Neuron (in vitro differentiated cells): ENCODE results near the gene ACO2.

Source experiments
- H2AFZ ChIP-seq: one replicate; pipeline ENCODE4 v1.6.1; 2013; ENCODE audit warnings: low read depth, mild to moderate bottlenecking, inconsistent platforms, low read length, moderate library complexity
- H3K27me3 ChIP-seq: one replicate; pipeline ENCODE4 v1.6.1; 2013; ENCODE audit warnings: low read length; ENCODE audit not compliant: insufficient read depth
- H3K36me3 ChIP-seq: one replicate; pipeline ENCODE4 v1.6.1; 2013; ENCODE audit warnings: low read length; ENCODE audit not compliant: insufficient read depth
- H3K4me1 ChIP-seq: one replicate; pipeline ENCODE4 v1.6.1; 2013; ENCODE audit warnings: low read length; ENCODE audit not compliant: insufficient read depth
- H3K4me3 ChIP-seq: 2 replicates; pipeline ENCODE4 v1.5.1; 2013; ENCODE audit warnings: mild to moderate bottlenecking, low read length, moderate library complexity
- H3K9me3 ChIP-seq: one replicate; pipeline ENCODE4 v1.6.1; 2013; ENCODE audit warnings: low read length

ACO2 gene

GRCh38 chr22:41539146-41540005 is 70.5 kb downstream of the ACO2 start:
- peaks cover 9% of the 10 kb centered on the region for H3K4me1 ChIP-seq
- H3K36me3 ChIP-seq, result peaks cover 12% of the 10 kb centered on the region
- no peaks in the 10 kb centered on the region for H3K27me3 ChIP-seq
- no peaks in the 10 kb centered on the region for H3K9me3 ChIP-seq
- H2AFZ ChIP-seq, result no peak overlapping the region
- H3K4me3 ChIP-seq, result no peak overlapping the region

- peaks cover 13% of the 10 kb centered on the region for H3K4me1 ChIP-seq
Observed at GRCh38 chr22:41540006-41540315, 71.0 kb downstream of the ACO2 start.

GRCh38 chr22:41540365-41540764 is 71.4 kb downstream of the ACO2 start:
- Histone ChIP-seq H3K36me3 (peaks cover 12% of the 10 kb centered on the region), H3K9me3 (no peaks in the 10 kb centered on the region), H2AFZ (no peak overlapping the region), H3K4me1 (peaks cover 17% of the 10 kb centered on the region), H3K27me3 (no peaks in the 10 kb centered on the region), H3K4me3 (no peak overlapping the region)

More at GRCh38 chr22:41540006-41540315, 71.0 kb downstream of the ACO2 start:
- no peak overlapping the region for H2AFZ ChIP-seq
- peaks cover 12% of the 10 kb centered on the region for H3K36me3 ChIP-seq
- no peaks in the 10 kb centered on the region for H3K27me3 ChIP-seq
- no peak overlapping the region for H3K4me3 ChIP-seq
- no peaks in the 10 kb centered on the region for H3K9me3 ChIP-seq

GRCh38 chr22:41541484-41541883 is 72.6 kb downstream of the ACO2 start:
- H3K9me3 ChIP-seq, result no peaks in the 10 kb centered on the region
- H3K36me3 ChIP-seq, result peaks cover 12% of the 10 kb centered on the region
- H2AFZ ChIP-seq, result no peak overlapping the region
- peaks cover 18% of the 10 kb centered on the region for H3K4me1 ChIP-seq
- H3K27me3 ChIP-seq, result no peaks in the 10 kb centered on the region
- no peak overlapping the region for H3K4me3 ChIP-seq

GRCh38 chr22:41542224-41542623 is 73.3 kb downstream of the ACO2 start:
- no peaks in the 10 kb centered on the region for H3K27me3 ChIP-seq
- H3K9me3 ChIP-seq, result no peaks in the 10 kb centered on the region
- peaks cover 9% of the 10 kb centered on the region for H3K36me3 ChIP-seq
- no peak overlapping the region for H2AFZ ChIP-seq
- no peak overlapping the region for H3K4me3 ChIP-seq
- peaks cover 18% of the 10 kb centered on the region for H3K4me1 ChIP-seq

DNA sequence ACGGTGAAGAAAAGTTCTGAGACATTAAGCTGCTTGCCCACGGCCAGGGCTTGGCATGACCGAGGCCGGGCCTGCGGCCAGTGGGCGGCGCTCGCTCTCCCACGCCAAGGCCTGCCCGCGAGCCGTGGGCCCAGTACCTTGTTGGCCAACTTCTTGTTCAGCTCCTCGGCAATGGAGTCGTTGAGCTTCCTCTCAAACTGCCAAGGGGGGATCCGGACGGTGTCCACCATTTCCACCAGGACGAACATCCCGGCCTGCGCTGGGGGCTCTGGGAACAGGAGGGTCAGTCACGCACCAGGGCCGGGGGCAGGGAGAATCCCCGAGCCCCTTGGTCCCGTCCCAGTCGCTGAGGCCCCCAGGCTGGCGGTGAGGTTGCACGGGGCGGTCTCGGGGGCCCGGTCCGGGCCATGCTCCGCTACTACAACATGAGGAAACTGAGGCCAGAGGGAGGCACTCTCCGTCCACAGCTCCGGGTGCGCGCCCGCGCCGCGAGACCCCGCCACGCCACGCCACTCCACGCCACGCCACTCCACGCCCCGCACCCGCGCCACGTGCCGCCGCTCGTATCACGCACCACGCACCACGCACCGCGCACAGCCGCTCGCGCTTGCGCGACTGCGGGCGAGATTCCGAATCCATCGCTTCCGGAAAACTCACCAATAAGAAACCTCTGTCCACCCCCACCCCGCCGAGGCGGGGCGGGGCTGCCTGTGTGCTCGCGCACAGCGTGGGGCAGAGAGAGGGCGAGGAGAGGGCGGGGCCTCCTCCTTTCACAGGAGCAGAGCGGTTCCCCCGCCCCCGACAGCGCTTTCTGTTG is 75.1 kb downstream of the ACO2 start, which contains the start of gene POLR3H:
TSS of gene POLR3H (minus strand) at position 617 of the 817 bp plus-strand sequence. CDS start at position 248, 369 bp downstream.
- Histone ChIP-seq H3K4me3 (peak within 1 kb of the TSS; percentile 66), H3K9me3 (no peaks in the 10 kb centered on the region), H2AFZ (peak within 1 kb of the TSS; percentile 71), H3K27me3 (no peaks in the 10 kb centered on the region), H3K4me1 (peaks cover 18% of the 10 kb centered on the region), H3K36me3 (peaks cover 4% of the 10 kb centered on the region)

- Histone ChIP-seq H2AFZ (peak overlapping the region; percentile 68), H3K9me3 (no peaks in the 10 kb centered on the region), H3K36me3 (peaks cover 1% of the 10 kb centered on the region), H3K4me1 (peaks cover 21% of the 10 kb centered on the region), H3K4me3 (peak overlapping the region; percentile 66), H3K27me3 (no peaks in the 10 kb centered on the region)
Observed at GRCh38 chr22:41544671-41545476, 76.0 kb downstream of the ACO2 start.

DNA sequence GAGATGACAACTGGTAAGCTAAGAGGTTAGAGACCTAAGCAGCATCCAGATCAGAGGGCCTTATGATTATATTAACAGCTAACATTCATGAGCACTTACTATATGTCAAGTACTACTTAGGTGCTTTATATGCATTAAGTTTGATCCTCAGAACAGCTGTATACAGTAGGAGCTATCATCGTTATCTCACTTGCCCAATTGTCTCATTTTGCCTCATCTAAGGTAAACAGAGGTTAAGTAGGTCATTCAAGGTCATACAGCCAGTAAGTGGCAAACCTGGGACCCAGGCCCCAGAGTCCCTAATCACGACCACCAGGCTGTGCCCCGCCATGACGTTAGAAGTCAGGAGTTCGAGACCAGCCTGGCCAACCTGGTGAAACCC is 79.9 kb downstream of the ACO2 start:
- no peak overlapping the region for H3K4me3 ChIP-seq
- H3K4me1 ChIP-seq, result peaks cover 17% of the 10 kb centered on the region
- no peaks in the 10 kb centered on the region for H3K27me3 ChIP-seq
- no peaks in the 10 kb centered on the region for H3K9me3 ChIP-seq
- H2AFZ ChIP-seq, result no peak overlapping the region
- no peaks in the 10 kb centered on the region for H3K36me3 ChIP-seq

- H2AFZ ChIP-seq, result no peak overlapping the region
- peaks cover 9% of the 10 kb centered on the region for H3K4me1 ChIP-seq
- no peak overlapping the region for H3K4me3 ChIP-seq
- no peaks in the 10 kb centered on the region for H3K27me3 ChIP-seq
- no peaks in the 10 kb centered on the region for H3K36me3 ChIP-seq
- H3K9me3 ChIP-seq, result no peaks in the 10 kb centered on the region
Observed at GRCh38 chr22:41550952-41551491, 82.1 kb downstream of the ACO2 start.

- H3K36me3 ChIP-seq, result no peaks in the 10 kb centered on the region
- H3K4me1 ChIP-seq, result peaks cover 15% of the 10 kb centered on the region
- no peaks in the 10 kb centered on the region for H3K9me3 ChIP-seq
- H3K4me3 ChIP-seq, result no peak overlapping the region
- H3K27me3 ChIP-seq, result no peaks in the 10 kb centered on the region
- no peak overlapping the region for H2AFZ ChIP-seq
Observed at GRCh38 chr22:41551877-41552582, 83.1 kb downstream of the ACO2 start.

GRCh38 chr22:41555325-41555982 is 86.5 kb downstream of the ACO2 start:
- Histone ChIP-seq H3K27me3 (no peaks in the 10 kb centered on the region), H3K4me1 (peaks cover 32% of the 10 kb centered on the region), H3K9me3 (no peaks in the 10 kb centered on the region), H3K36me3 (no peaks in the 10 kb centered on the region), H3K4me3 (no peak overlapping the region), H2AFZ (no peak overlapping the region)

GRCh38 chr22:41556561-41556960 is 87.6 kb downstream of the ACO2 start:
- Histone ChIP-seq H3K36me3 (no peaks in the 10 kb centered on the region), H3K9me3 (no peaks in the 10 kb centered on the region), H3K4me1 (peaks cover 37% of the 10 kb centered on the region), H2AFZ (no peak overlapping the region), H3K4me3 (no peak overlapping the region), H3K27me3 (no peaks in the 10 kb centered on the region)
